PC-3 (cell line): ENCODE results near the gene HDAC11.
"Not testable (repeated sequence)": the region's sequence is repeated elsewhere in the genome, so short reads cannot be mapped to it uniquely, and the experiment has no call there.

Experiments
- EZH2 ChIP-seq: fragments of 300-600 bp; sonication (generic); IDR thresholded peaks from one replicate; pipeline ENCODE4 v1.6.1; 2017; ENCODE audit warnings: antibody characterized with exemption, mild to moderate bottlenecking, low read length; ENCODE audit not compliant: unreplicated experiment
- TF ChIP-seq, protein P1 (sequence below): fragments of 300-600 bp; sonication (generic); conservative IDR thresholded peaks from 2 replicates; pipeline ENCODE4 v1.5.1; 2017; ENCODE audit warnings: antibody characterized with exemption, low read depth, mild to moderate bottlenecking, low read length

DNA sequence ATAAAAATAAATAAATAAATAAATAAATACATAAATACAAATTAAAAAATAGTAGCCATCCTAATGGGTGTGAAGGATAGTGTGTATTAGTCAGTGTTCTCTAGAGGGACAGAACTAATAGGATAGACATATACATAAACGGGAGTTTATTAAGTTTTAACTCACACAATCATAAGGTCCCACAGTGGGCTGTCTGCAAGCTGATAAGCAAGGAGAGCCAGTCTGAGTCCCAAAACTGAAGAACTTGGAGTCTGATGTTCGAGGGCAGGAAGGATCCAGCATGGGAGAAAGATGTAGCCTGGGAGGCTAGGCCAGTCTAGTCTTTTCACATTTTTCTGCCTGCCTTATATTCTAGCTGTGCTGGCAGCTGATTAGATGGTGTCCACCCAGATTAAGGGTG, 37.2 kb upstream of the HDAC11 start:
- TF ChIP-seq, protein P1, sequence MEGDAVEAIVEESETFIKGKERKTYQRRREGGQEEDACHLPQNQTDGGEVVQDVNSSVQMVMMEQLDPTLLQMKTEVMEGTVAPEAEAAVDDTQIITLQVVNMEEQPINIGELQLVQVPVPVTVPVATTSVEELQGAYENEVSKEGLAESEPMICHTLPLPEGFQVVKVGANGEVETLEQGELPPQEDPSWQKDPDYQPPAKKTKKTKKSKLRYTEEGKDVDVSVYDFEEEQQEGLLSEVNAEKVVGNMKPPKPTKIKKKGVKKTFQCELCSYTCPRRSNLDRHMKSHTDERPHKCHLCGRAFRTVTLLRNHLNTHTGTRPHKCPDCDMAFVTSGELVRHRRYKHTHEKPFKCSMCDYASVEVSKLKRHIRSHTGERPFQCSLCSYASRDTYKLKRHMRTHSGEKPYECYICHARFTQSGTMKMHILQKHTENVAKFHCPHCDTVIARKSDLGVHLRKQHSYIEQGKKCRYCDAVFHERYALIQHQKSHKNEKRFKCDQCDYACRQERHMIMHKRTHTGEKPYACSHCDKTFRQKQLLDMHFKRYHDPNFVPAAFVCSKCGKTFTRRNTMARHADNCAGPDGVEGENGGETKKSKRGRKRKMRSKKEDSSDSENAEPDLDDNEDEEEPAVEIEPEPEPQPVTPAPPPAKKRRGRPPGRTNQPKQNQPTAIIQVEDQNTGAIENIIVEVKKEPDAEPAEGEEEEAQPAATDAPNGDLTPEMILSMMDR = not testable (repeated sequence)
- not testable (repeated sequence) for TF ChIP-seq EZH2
